PC-9 (cell line): ENCODE results near the gene GLIPR1L2.

Experiments used
- CTCF ChIP-seq: fragments of 200-600 bp; sonication (generic); conservative IDR thresholded peaks from 2 replicates; pipeline ENCODE4 v1.6.1; 2017; ENCODE audit warnings: mixed run types, antibody characterized with exemption, mild to moderate bottlenecking, moderate library complexity
- EZH2 ChIP-seq: fragments of 200-600 bp; sonication (generic); IDR thresholded peaks from 2 replicates; pipeline ENCODE4 v1.8.0; 2017; ENCODE audit warnings: antibody characterized with exemption, low read depth

- TF ChIP-seq CTCF (no peak), EZH2 (no peak)
Measured at GRCh38 chr12:75452675-75453330, 61.9 kb downstream of the GLIPR1L2 start.
